Peyer's patch (tissue), 4 donors: ENCODE data around the gene LGALS9B.
"Not testable (repeated sequence)": the region's sequence is repeated elsewhere in the genome, so short reads cannot be mapped to it uniquely, and the experiment has no call there.

Source experiments
- CTCF ChIP-seq, 6 experiments: fragments of 450-650 bp in 4 of 6; fragments of 200-600 bp in 2 of 6; sonication (generic) in 1 of 6; IDR thresholded peaks; one replicate each; pipeline ENCODE4 v1.5.1; 2017 to 2019; ENCODE audit warnings: antibody characterized with exemption in 6 of 6, mild to moderate bottlenecking in 3 of 6, moderate library complexity in 1 of 6
- POLR2A ChIP-seq, 2 donors: fragments of 450-650 bp; IDR thresholded peaks; one replicate each; pipeline ENCODE4 v1.5.1; 2017; ENCODE audit warnings: antibody characterized with exemption in 2 of 2, mild to moderate bottlenecking in 2 of 2, moderate library complexity in 2 of 2

GRCh38 chr17:20453820-20454434 is 13.4 kb downstream of the LGALS9B start:
- TF ChIP-seq CTCF, POLR2A (IDR thresholded peaks at IDR 0.05): not testable (repeated sequence)
